ENCODE results near the gene MSANTD2. TPM values are rescaled to one million over a fixed set of nuclear protein-coding genes. Genes with fewer than 3 reads are reported as not detected.

MSANTD2 gene
- total and polyA plus RNA-seq, 9 of the 15 experiments (the other 6 are each of a cell fraction or from before 2014, with no cell fraction given): 1.3 to 9.9 (median 5.3) TPM

GRCh38 chr11:124800226-124800929 is at the start of gene MSANTD2 (continued):
- TF ChIP-seq E2F8 (IDR thresholded peaks at IDR 0.05; ENCODE audit: low read depth, partially characterized antibody) (peak; percentile 58), FOXA1 (IDR thresholded peaks at IDR 0.05; ENCODE audit: borderline replicate concordance) (no peak), ZBTB7A (IDR thresholded peaks at IDR 0.05; ENCODE audit: borderline replicate concordance, control insufficient read depth, low read depth, low read length) (no peak), TAL1 (IDR thresholded peaks at IDR 0.05) (no peak), FOXP4 (CRISPR knock-in tag; IDR thresholded peaks at IDR 0.05; ENCODE audit: borderline replicate concordance) (no peak), ZNF444 (CRISPR knock-in tag; IDR thresholded peaks at IDR 0.05) (no peak), ZNF124 (CRISPR knock-in tag; IDR thresholded peaks at IDR 0.05) (no peak), CXXC5 (CRISPR knock-in tag; IDR thresholded peaks at IDR 0.05) (peak; percentile 64), HDGF (IDR thresholded peaks at IDR 0.05) (no peak), KAT2B (IDR thresholded peaks at IDR 0.05; ENCODE audit: low read depth, low read length) (no peak), CEBPG (CRISPR knock-in tag; IDR thresholded peaks at IDR 0.05) (no peak), CEBPG (tag; conservative IDR thresholded peaks at IDR 0.05 in 1 of 2, IDR thresholded peaks at IDR 0.05 in 1 of 2) (no peak), ZNF551 (CRISPR knock-in tag; IDR thresholded peaks at IDR 0.05) (no peak), PRDM10 (IDR thresholded peaks at IDR 0.05; ENCODE audit: partially characterized antibody) (peak; percentile 14), E2F6 (IDR thresholded peaks at IDR 0.05; ENCODE audit: borderline replicate concordance in 1 of 2, extremely low read depth in 1 of 2, insufficient read depth in 1 of 2, insufficient read length in 1 of 2, low read depth in 1 of 2, low read length in 1 of 2, poor library complexity in 1 of 2, severe bottlenecking in 1 of 2) (peak; percentile 30 to 51), YBX1 (IDR thresholded peaks at IDR 0.05) (no peak), FOXP1 (CRISPR knock-in tag; IDR thresholded peaks at IDR 0.05) (no peak)
